Hepatocyte (in vitro differentiated cells): ENCODE results near the gene MGST3.

Experiments
- CTCF ChIP-seq: fragments of 200-600 bp; sonication (generic); IDR thresholded peaks from 2 replicates; pipeline ENCODE4 v1.5.1; 2016; ENCODE audit warnings: antibody characterized with exemption, mild to moderate bottlenecking; ENCODE audit not compliant: poor library complexity
- EZH2 ChIP-seq: fragments of 200-600 bp; sonication (generic); IDR thresholded peaks from 2 replicates; pipeline ENCODE4 v1.6.1; 2016; ENCODE audit warnings: antibody characterized with exemption, mild to moderate bottlenecking, borderline replicate concordance
- EZH2phosphoT487 ChIP-seq: fragments of 200-600 bp; sonication (generic); IDR thresholded peaks from one replicate; pipeline ENCODE4 v1.6.1; 2018; ENCODE audit warnings: antibody characterized with exemption, mild to moderate bottlenecking, low read depth, moderate library complexity; ENCODE audit not compliant: unreplicated experiment, severe bottlenecking

- TF ChIP-seq EZH2 = no peak
- no peak for TF ChIP-seq CTCF
- TF ChIP-seq EZH2phosphoT487 = no peak
These were observed 72.6 kb downstream of the MGST3 start for GRCh38 chr1:165703648-165704047.
